RWPE2 (cell line): ENCODE results near the gene ETAA1.

ENCODE experiments used
- ATAC-seq: fragments of 200-7000 bp; cut with Tn5 transposase; 3 replicates; pipeline ENCODE4 v1.9.1; 2021; ENCODE audit warnings: low read depth
- DNase-seq: peaks from one replicate; pipeline ENCODE4 v3.0.0-alpha.2; 2020; ENCODE audit warnings: low spot score
- H3K27ac ChIP-seq: fragments of 450-650 bp; 2 replicates; pipeline ENCODE4 v1.5.1; 2017; ENCODE audit warnings: mild to moderate bottlenecking; ENCODE audit not compliant: poor library complexity, severe bottlenecking
- H3K27me3 ChIP-seq: fragments of 250-450 bp; sonication (Bioruptor Pico); 2 replicates; pipeline ENCODE4 v1.5.1; 2021; ENCODE audit warnings: mild to moderate bottlenecking, moderate library complexity; ENCODE audit not compliant: insufficient read depth, poor library complexity, severe bottlenecking
- H3K36me3 ChIP-seq: fragments of 250-450 bp; sonication (Bioruptor Pico); 2 replicates; pipeline ENCODE4 v1.5.1; 2020; ENCODE audit warnings: low read depth, mild to moderate bottlenecking, moderate library complexity
- H3K4me1 ChIP-seq: fragments of 250-450 bp; sonication (Bioruptor Pico); 2 replicates; pipeline ENCODE4 v1.5.1; 2021; ENCODE audit warnings: mild to moderate bottlenecking, moderate library complexity; ENCODE audit not compliant: insufficient read depth, poor library complexity, severe bottlenecking
- H3K4me3 ChIP-seq: fragments of 250-450 bp; sonication (Bioruptor Pico); 2 replicates; pipeline ENCODE4 v1.5.1; 2021; ENCODE audit warnings: mild to moderate bottlenecking, moderate library complexity; ENCODE audit not compliant: severe bottlenecking
- H3K9me3 ChIP-seq: fragments of 250-450 bp; sonication (Bioruptor Pico); 2 replicates; pipeline ENCODE4 v1.5.1; 2021; ENCODE audit warnings: mild to moderate bottlenecking, moderate library complexity; ENCODE audit not compliant: severe bottlenecking
- TF ChIP-seq, protein P1 (sequence below): fragments of 450-650 bp; IDR thresholded peaks from one replicate; pipeline ENCODE4 v1.5.1; 2017; ENCODE audit warnings: mild to moderate bottlenecking, moderate library complexity; ENCODE audit not compliant: poor library complexity, severe bottlenecking

Gene ETAA1

GRCh38 chr2:67423489-67423888 is 26.4 kb downstream of the ETAA1 start:
- no peaks in the 10 kb centered on the region for H3K4me1 ChIP-seq
- TF ChIP-seq, protein P1, sequence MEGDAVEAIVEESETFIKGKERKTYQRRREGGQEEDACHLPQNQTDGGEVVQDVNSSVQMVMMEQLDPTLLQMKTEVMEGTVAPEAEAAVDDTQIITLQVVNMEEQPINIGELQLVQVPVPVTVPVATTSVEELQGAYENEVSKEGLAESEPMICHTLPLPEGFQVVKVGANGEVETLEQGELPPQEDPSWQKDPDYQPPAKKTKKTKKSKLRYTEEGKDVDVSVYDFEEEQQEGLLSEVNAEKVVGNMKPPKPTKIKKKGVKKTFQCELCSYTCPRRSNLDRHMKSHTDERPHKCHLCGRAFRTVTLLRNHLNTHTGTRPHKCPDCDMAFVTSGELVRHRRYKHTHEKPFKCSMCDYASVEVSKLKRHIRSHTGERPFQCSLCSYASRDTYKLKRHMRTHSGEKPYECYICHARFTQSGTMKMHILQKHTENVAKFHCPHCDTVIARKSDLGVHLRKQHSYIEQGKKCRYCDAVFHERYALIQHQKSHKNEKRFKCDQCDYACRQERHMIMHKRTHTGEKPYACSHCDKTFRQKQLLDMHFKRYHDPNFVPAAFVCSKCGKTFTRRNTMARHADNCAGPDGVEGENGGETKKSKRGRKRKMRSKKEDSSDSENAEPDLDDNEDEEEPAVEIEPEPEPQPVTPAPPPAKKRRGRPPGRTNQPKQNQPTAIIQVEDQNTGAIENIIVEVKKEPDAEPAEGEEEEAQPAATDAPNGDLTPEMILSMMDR: no peak
- H3K27me3 ChIP-seq: no peaks in the 10 kb centered on the region
- DNase-seq: no peak
- no peak for ATAC-seq
- H3K4me3 ChIP-seq: no peak overlapping the region
- H3K27ac ChIP-seq: no peak overlapping the region
- H3K36me3 ChIP-seq: no peaks in the 10 kb centered on the region
- peaks cover 6% of the 10 kb centered on the region for H3K9me3 ChIP-seq

DNA sequence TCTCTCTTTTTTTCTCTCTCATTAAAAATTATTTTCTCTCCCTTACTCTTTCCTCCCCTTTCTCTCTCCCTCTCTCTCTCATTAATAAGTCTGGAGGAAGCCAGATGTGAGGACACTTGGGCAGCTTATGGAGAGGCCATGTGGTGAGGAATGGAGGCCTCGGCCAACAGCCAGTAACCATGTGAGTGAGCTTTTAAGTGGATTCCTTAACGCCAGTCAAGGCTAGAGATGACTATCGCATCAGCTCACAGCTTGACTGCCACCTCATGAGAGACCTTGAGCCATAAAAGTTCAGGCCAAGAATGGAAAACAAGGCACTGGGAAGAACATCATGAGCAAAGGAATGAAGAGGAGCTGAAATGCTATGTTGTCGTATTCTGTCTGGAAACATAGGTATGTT is 39.1 kb downstream of the ETAA1 start:
- Histone ChIP-seq H3K9me3 (no peaks in the 10 kb centered on the region), H3K36me3 (no peaks in the 10 kb centered on the region), H3K4me3 (no peak overlapping the region), H3K27ac (peak overlapping the region; percentile 45), H3K4me1 (peaks cover 14% of the 10 kb centered on the region), H3K27me3 (no peaks in the 10 kb centered on the region)
- no peak for DNase-seq
- TF ChIP-seq, protein P1: no peak
- no peak for ATAC-seq

GRCh38 chr2:67437114-67437513 is 40.0 kb downstream of the ETAA1 start:
- TF ChIP-seq, protein P1: no peak
- Histone ChIP-seq H3K4me1 (peaks cover 14% of the 10 kb centered on the region), H3K4me3 (no peak overlapping the region), H3K36me3 (no peaks in the 10 kb centered on the region), H3K27ac (peak overlapping the region; percentile 45), H3K9me3 (no peaks in the 10 kb centered on the region), H3K27me3 (no peaks in the 10 kb centered on the region)
- peak; percentile 85 for ATAC-seq
- no peak for DNase-seq

GRCh38 chr2:67438337-67438736 is 41.2 kb downstream of the ETAA1 start:
- H3K27me3 ChIP-seq: no peaks in the 10 kb centered on the region
- ATAC-seq: no peak
- DNase-seq: no peak
- H3K4me1 ChIP-seq: peaks cover 14% of the 10 kb centered on the region
- no peak overlapping the region for H3K27ac ChIP-seq
- H3K9me3 ChIP-seq: no peaks in the 10 kb centered on the region
- no peak overlapping the region for H3K4me3 ChIP-seq
- TF ChIP-seq, protein P1: no peak
- no peaks in the 10 kb centered on the region for H3K36me3 ChIP-seq

- H3K36me3 ChIP-seq: no peaks in the 10 kb centered on the region
- H3K27ac ChIP-seq: peak overlapping the region; percentile 60
- peaks cover 30% of the 10 kb centered on the region for H3K4me1 ChIP-seq
- ATAC-seq (no peak), DNase-seq (no peak)
- no peak overlapping the region for H3K4me3 ChIP-seq
- H3K9me3 ChIP-seq: no peaks in the 10 kb centered on the region
- H3K27me3 ChIP-seq: no peaks in the 10 kb centered on the region
- TF ChIP-seq, protein P1: no peak
Observed at GRCh38 chr2:67445652-67446268, 48.6 kb downstream of the ETAA1 start.
